ENCODE measurements around the gene STYK1. TPM values are rescaled to one million over a fixed set of nuclear protein-coding genes. Genes with fewer than 3 reads are reported as not detected.

The STYK1 gene
- total RNA-seq, 1 donor from 2014 or later = 2.6 TPM

Other genes starting within 250 kb of the STYK1 start
- 0.87 TPM in 1 of 2 replicates, not detected in the other for gene KLRC2, start 238.0 kb downstream of the STYK1 start, total RNA-seq
- 0.05 and 0.35 TPM in 2 replicates for gene KLRC1, start 220.7 kb downstream of the STYK1 start, total RNA-seq
- 1.2 and 2.6 TPM in 2 replicates for gene EIF2S3B, start 168.2 kb downstream of the STYK1 start, total RNA-seq
- 12.3 and 16.7 TPM in 2 replicates for gene MAGOHB, start 60.4 kb downstream of the STYK1 start, total RNA-seq
- gene YBX3, start 49.3 kb upstream of the STYK1 start, total RNA-seq = 67.6 and 163 TPM in 2 replicates
- 0.20 TPM in 1 of 2 replicates, not detected in the other for gene TAS2R7, start 128.6 kb upstream of the STYK1 start, total RNA-seq
- gene TAS2R8, start 133.2 kb upstream of the STYK1 start, total RNA-seq = 0.25 TPM in 1 of 2 replicates, not detected in the other
- 0.35 TPM in 1 of 2 replicates, not detected in the other for gene TAS2R9, start 136.1 kb upstream of the STYK1 start, total RNA-seq
- gene TAS2R10, start 152.3 kb upstream of the STYK1 start, total RNA-seq = 3.0 TPM in 1 of 2 replicates, not detected in the other
- 1.4 and 2.3 TPM in 2 replicates for gene PRR4, start 175.4 kb upstream of the STYK1 start, total RNA-seq
- 5.9 and 14.8 TPM in 2 replicates for gene PRH1, start 210.2 kb upstream of the STYK1 start, total RNA-seq
- gene TAS2R13, start 235.5 kb upstream of the STYK1 start, total RNA-seq = 5.2 TPM in 1 of 2 replicates, not detected in the other

Data from renal cortical epithelial cell (primary cell).